ENCODE measurements around the gene CYP19A1.

The CYP19A1 gene

DNA sequence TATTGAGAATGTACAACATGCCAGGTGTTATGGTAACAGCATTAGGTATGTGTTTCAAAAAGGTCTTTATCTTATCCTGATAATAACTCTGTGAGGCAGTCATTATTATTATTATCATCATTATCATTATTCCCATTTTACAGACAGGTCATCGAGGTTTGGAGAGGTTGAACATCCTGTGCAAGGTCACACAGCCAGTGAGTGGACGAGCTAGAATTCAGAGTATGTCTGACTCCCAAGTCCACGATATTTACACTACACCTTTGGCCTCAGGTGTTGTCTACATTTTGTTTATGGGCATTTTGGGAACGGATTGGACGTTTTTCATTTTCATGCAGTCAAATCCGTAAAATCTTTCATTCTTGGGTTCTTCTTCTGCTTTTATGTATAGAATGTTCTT, 27.0 kb upstream of the CYP19A1 start:
- Histone ChIP-seq H3K4me3 (ENCODE audit: low read depth, low read length) (no peak overlapping the region), H3K27ac (no peak overlapping the region), H3K79me2 (no peaks in the 10 kb centered on the region), H2AFZ (no peak overlapping the region), H3K9ac (no peak overlapping the region), H3K9me3 (ENCODE audit: control insufficient read depth, low read length) (no peaks in the 10 kb centered on the region), H3K27me3 (ENCODE audit: control insufficient read depth, insufficient read depth, low read length) (no peaks in the 10 kb centered on the region), H3K4me2 (ENCODE audit: low read length) (no peak overlapping the region), H3K4me1 (no peaks in the 10 kb centered on the region), H3K36me3 (ENCODE audit: control insufficient read depth, insufficient read depth, low read length) (no peaks in the 10 kb centered on the region)
- TF ChIP-seq, protein P1, sequence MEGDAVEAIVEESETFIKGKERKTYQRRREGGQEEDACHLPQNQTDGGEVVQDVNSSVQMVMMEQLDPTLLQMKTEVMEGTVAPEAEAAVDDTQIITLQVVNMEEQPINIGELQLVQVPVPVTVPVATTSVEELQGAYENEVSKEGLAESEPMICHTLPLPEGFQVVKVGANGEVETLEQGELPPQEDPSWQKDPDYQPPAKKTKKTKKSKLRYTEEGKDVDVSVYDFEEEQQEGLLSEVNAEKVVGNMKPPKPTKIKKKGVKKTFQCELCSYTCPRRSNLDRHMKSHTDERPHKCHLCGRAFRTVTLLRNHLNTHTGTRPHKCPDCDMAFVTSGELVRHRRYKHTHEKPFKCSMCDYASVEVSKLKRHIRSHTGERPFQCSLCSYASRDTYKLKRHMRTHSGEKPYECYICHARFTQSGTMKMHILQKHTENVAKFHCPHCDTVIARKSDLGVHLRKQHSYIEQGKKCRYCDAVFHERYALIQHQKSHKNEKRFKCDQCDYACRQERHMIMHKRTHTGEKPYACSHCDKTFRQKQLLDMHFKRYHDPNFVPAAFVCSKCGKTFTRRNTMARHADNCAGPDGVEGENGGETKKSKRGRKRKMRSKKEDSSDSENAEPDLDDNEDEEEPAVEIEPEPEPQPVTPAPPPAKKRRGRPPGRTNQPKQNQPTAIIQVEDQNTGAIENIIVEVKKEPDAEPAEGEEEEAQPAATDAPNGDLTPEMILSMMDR (IDR thresholded peaks at IDR 0.05): no peak

DNA sequence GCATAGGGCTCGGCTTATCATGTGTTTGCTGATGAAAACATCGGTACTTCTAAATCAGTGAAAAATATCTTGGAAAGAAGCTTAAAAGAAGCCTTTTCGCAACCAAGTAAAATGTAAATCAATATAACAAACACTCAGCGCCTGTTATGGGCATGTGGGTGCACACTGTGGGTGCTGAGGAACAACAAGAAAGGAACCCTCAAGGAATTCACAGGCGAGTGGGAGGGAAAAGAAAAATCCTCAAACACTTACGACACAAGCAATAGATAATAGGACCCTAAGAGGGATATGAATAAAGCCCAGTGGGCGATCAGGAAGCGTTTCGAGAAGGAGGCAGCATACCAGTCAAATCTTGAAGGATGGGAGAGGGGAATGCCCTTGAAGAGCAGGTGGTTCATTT, 25.0 kb upstream of the CYP19A1 start:
- H3K9ac ChIP-seq: no peak overlapping the region
- TF ChIP-seq, protein P1 (IDR thresholded peaks at IDR 0.05): no peak
- no peak overlapping the region for H2AFZ ChIP-seq
- no peaks in the 10 kb centered on the region for H3K36me3 ChIP-seq (ENCODE audit: control insufficient read depth, insufficient read depth, low read length)
- H3K4me2 ChIP-seq (ENCODE audit: low read length): no peak overlapping the region
- no peaks in the 10 kb centered on the region for H3K9me3 ChIP-seq (ENCODE audit: control insufficient read depth, low read length)
- H3K79me2 ChIP-seq: no peaks in the 10 kb centered on the region
- no peak overlapping the region for H3K27ac ChIP-seq
- no peaks in the 10 kb centered on the region for H3K4me1 ChIP-seq
- no peak overlapping the region for H3K4me3 ChIP-seq (ENCODE audit: low read depth, low read length)
- no peaks in the 10 kb centered on the region for H3K27me3 ChIP-seq (ENCODE audit: control insufficient read depth, insufficient read depth, low read length)

DNA sequence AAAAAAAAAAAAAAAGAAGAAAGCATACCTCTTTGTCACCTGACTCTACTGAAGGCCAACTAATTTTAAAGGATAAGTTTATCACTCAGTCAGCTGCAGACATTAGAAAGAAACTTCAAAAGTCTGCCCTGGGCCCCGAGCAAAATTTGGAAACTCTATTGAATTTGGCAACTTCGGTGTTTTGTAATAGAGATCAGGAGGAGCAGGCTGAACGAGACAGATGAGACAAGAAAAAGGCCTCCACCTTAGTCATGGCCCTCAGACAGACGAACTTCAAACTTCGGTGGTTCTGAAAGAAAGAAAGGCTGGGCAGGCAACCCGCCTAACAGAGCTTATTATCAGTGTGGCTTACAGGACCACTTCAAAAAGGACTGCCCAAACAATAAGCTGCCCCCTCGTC, 21.6 kb upstream of the CYP19A1 start:
- Histone ChIP-seq H3K9ac (no peak overlapping the region), H3K4me1 (no peaks in the 10 kb centered on the region), H3K79me2 (no peaks in the 10 kb centered on the region), H3K27ac (no peak overlapping the region), H3K36me3 (ENCODE audit: control insufficient read depth, insufficient read depth, low read length) (no peaks in the 10 kb centered on the region), H3K27me3 (ENCODE audit: control insufficient read depth, insufficient read depth, low read length) (no peaks in the 10 kb centered on the region), H3K4me2 (ENCODE audit: low read length) (no peak overlapping the region), H3K9me3 (ENCODE audit: control insufficient read depth, low read length) (no peaks in the 10 kb centered on the region), H3K4me3 (ENCODE audit: low read depth, low read length) (no peak overlapping the region), H2AFZ (no peak overlapping the region)
- TF ChIP-seq, protein P1 (IDR thresholded peaks at IDR 0.05): no peak

DNA sequence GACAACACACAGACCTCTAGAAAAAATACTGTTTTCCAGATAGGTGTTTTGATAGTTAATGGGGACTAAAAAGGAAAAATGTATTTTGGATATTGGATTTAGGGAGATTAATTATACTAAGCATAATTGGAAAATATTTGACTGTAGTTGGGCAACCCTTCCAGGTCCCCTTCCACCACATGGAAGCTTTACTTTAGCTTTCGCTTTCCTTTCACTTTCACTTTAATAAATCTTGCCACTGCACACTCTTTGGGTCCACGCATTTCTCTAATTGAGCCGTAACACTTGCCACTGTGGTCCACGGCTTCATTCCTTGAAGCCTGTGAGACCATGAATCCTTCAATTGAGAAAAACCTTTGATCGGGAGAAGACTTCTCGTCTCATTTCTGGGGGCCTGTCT, 18.6 kb upstream of the CYP19A1 start:
- Histone ChIP-seq H3K79me2 (no peaks in the 10 kb centered on the region), H2AFZ (no peak overlapping the region), H3K9ac (no peak overlapping the region), H3K4me2 (ENCODE audit: low read length) (no peak overlapping the region), H3K36me3 (ENCODE audit: control insufficient read depth, insufficient read depth, low read length) (no peaks in the 10 kb centered on the region), H3K9me3 (ENCODE audit: control insufficient read depth, low read length) (no peaks in the 10 kb centered on the region), H3K4me3 (ENCODE audit: low read depth, low read length) (no peak overlapping the region), H3K27me3 (ENCODE audit: control insufficient read depth, insufficient read depth, low read length) (no peaks in the 10 kb centered on the region), H3K4me1 (no peaks in the 10 kb centered on the region), H3K27ac (no peak overlapping the region)
- TF ChIP-seq, protein P1 (IDR thresholded peaks at IDR 0.05): no peak

DNA sequence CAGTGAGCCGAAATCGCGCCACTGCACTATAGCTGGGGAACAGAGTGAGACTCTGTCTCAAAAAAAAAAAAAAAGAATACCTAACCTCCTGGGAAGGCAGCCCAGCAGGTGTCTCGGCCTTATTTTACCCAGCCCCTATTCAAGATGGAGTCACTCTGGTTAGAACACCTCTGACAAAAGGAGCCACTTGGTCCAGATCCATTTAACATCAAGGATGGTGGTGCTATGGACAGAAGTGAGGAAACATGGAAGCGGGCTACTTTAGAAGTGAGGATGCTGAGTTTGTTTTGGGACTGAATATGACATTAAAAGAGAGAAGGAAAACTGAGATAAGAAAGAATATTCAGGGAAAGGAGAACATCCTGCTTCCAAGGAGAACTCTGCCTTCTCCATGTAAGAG, 17.8 kb upstream of the CYP19A1 start:
- TF ChIP-seq, protein P1 (IDR thresholded peaks at IDR 0.05): no peak
- Histone ChIP-seq H3K79me2 (no peaks in the 10 kb centered on the region), H3K27ac (no peak overlapping the region)

More for the DNA sequence above, 17.8 kb upstream of the CYP19A1 start:
- Histone ChIP-seq H3K9me3 (ENCODE audit: control insufficient read depth, low read length) (no peaks in the 10 kb centered on the region), H3K27me3 (ENCODE audit: control insufficient read depth, insufficient read depth, low read length) (no peaks in the 10 kb centered on the region), H3K4me1 (no peaks in the 10 kb centered on the region), H3K9ac (no peak overlapping the region), H3K4me2 (ENCODE audit: low read length) (no peak overlapping the region), H2AFZ (no peak overlapping the region), H3K4me3 (ENCODE audit: low read depth, low read length) (no peak overlapping the region), H3K36me3 (ENCODE audit: control insufficient read depth, insufficient read depth, low read length) (no peaks in the 10 kb centered on the region)
